ENCODE results near the gene SPRR1B. TPM values are rescaled to one million over a fixed set of nuclear protein-coding genes. Genes with fewer than 3 reads are reported as not detected.

SPRR1B gene
- total RNA-seq, 1 experiment from 2014 or later: not detected

DNA sequence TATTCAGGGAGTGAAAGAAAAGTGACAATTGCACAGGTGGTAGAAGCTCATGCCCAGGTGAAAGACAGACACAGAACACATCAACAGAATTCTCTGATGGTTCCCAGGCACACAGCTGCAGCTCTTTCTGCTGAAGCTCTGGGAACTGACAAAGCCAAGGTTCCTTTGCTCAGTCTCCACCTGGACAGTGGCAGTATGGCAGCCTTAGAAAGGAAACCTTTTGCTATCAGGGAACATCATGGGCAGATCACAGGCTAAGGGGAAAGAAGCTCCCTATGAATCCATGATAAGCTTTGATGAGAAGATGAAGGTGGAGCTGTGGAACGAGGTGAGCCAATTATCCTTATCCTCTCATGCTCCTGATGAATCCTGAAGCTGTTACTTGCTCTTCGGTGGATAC, 39.2 kb downstream of the SPRR1B start:
- peak; percentile 7 for DNase-seq
- Histone ChIP-seq H3K36me3 (replicated peaks; ENCODE audit: control insufficient read depth, insufficient read depth, low read length) (no peaks in the 10 kb centered on the region), H3K27me3 (ENCODE audit: control insufficient read depth, insufficient read depth, low read length) (no peaks in the 10 kb centered on the region), H3K4me3 (ENCODE audit: insufficient read depth, low read depth, low read length) (no peak overlapping the region)

DNA sequence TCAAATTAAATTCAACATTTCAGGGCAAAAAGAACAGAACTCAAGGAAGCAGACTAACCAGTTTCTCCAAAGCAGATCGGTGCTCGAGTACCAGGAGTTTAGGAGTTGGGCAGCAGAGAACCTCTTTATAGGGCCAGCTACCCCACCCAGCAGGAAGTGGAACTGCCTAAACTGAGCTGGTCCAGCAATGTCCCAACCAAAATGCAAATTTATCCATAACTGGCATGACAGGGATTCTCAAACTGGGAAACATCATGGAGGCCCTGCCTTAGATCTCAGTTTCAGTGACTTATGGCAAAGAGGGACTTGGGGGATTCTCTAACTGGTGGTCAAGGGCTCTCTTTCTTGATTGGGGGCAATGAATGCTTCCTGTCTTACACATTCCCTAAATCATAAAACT, 40.5 kb downstream of the SPRR1B start, which contains the start of gene SPRR2B:
TSS of gene SPRR2B (minus strand) at position 101 of the 400 bp plus-strand sequence. CDS start 772 bp downstream, outside the sequence.
- H3K27me3 ChIP-seq (ENCODE audit: control insufficient read depth, insufficient read depth, low read length): no peaks in the 10 kb centered on the region
- no peaks in the 10 kb centered on the region for H3K36me3 ChIP-seq (replicated peaks; ENCODE audit: control insufficient read depth, insufficient read depth, low read length)
- H3K4me3 ChIP-seq (ENCODE audit: insufficient read depth, low read depth, low read length): no peak within 1 kb of the TSS
- no peak for DNase-seq

- Histone ChIP-seq H3K27me3 (ENCODE audit: control insufficient read depth, insufficient read depth, low read length) (no peaks in the 10 kb centered on the region), H3K36me3 (replicated peaks; ENCODE audit: control insufficient read depth, insufficient read depth, low read length) (no peaks in the 10 kb centered on the region), H3K4me3 (ENCODE audit: insufficient read depth, low read depth, low read length) (no peak overlapping the region)
- no peak for DNase-seq
Observed at GRCh38 chr1:153072806-153073726, 42.1 kb downstream of the SPRR1B start.

GRCh38 chr1:153081736-153082135, 50.7 kb downstream of the SPRR1B start:
- Histone ChIP-seq H3K36me3 (replicated peaks; ENCODE audit: control insufficient read depth, insufficient read depth, low read length) (no peaks in the 10 kb centered on the region), H3K4me3 (ENCODE audit: insufficient read depth, low read depth, low read length) (no peak overlapping the region), H3K27me3 (ENCODE audit: control insufficient read depth, insufficient read depth, low read length) (no peaks in the 10 kb centered on the region)
- no peak for DNase-seq

Other genes starting within 250 kb of the SPRR1B start
- gene LCE1E, start 244.9 kb upstream of the SPRR1B start, total RNA-seq (2014; rRNA removed; shearing (Covaris generic)): not detected in 2 replicates
- not detected in 2 replicates for gene LCE1D, start 234.5 kb upstream of the SPRR1B start, total RNA-seq (2014; rRNA removed; shearing (Covaris generic))
- not detected in 2 replicates for gene LCE1C, start 224.6 kb upstream of the SPRR1B start, total RNA-seq (2014; rRNA removed; shearing (Covaris generic))
- not detected in 2 replicates for gene LCE1B, start 219.2 kb upstream of the SPRR1B start, total RNA-seq (2014; rRNA removed; shearing (Covaris generic))
- not detected in 2 replicates for gene LCE1A, start 203.7 kb upstream of the SPRR1B start, total RNA-seq (2014; rRNA removed; shearing (Covaris generic))
- not detected in 2 replicates for gene LCE6A, start 188.3 kb upstream of the SPRR1B start, total RNA-seq (2014; rRNA removed; shearing (Covaris generic))
- gene LCE7A, start 171.2 kb upstream of the SPRR1B start, total RNA-seq (2014; rRNA removed; shearing (Covaris generic)): not detected in 2 replicates
- gene SMCP, start 152.9 kb upstream of the SPRR1B start, total RNA-seq (2014; rRNA removed; shearing (Covaris generic)): not detected in 2 replicates
- not detected in 2 replicates for gene IVL, start 122.7 kb upstream of the SPRR1B start, total RNA-seq (2014; rRNA removed; shearing (Covaris generic))
- not detected in 2 replicates for gene SPRR5, start 84.0 kb upstream of the SPRR1B start, total RNA-seq (2014; rRNA removed; shearing (Covaris generic))
- gene SPRR4, start 60.6 kb upstream of the SPRR1B start, total RNA-seq (2014; rRNA removed; shearing (Covaris generic)): not detected in 2 replicates
- gene SPRR1A, start 47.1 kb upstream of the SPRR1B start, total RNA-seq (2014; rRNA removed; shearing (Covaris generic)): not detected in 2 replicates
- gene SPRR3, start 29.5 kb upstream of the SPRR1B start, total RNA-seq (2014; rRNA removed; shearing (Covaris generic)): not detected in 2 replicates
- gene SPRR2D, start 9.9 kb downstream of the SPRR1B start, total RNA-seq (2014; rRNA removed; shearing (Covaris generic)): not detected in 2 replicates
- not detected in 2 replicates for gene SPRR2A, start 26.3 kb downstream of the SPRR1B start, total RNA-seq (2014; rRNA removed; shearing (Covaris generic))
- not detected in 2 replicates for gene SPRR2B, start 40.4 kb downstream of the SPRR1B start, total RNA-seq (2014; rRNA removed; shearing (Covaris generic))
- not detected in 2 replicates for gene SPRR2E, start 63.3 kb downstream of the SPRR1B start, total RNA-seq (2014; rRNA removed; shearing (Covaris generic))
- not detected in 2 replicates for gene SPRR2F, start 82.3 kb downstream of the SPRR1B start, total RNA-seq (2014; rRNA removed; shearing (Covaris generic))
- 0.26 TPM in 1 of 2 replicates, not detected in the other for gene SPRR2G, start 119.7 kb downstream of the SPRR1B start, total RNA-seq (2014; rRNA removed; shearing (Covaris generic))
- gene LELP1, start 172.2 kb downstream of the SPRR1B start, total RNA-seq (2014; rRNA removed; shearing (Covaris generic)): not detected in 2 replicates
- gene PRR9, start 186.4 kb downstream of the SPRR1B start, total RNA-seq (2014; rRNA removed; shearing (Covaris generic)): not detected in 2 replicates
- not detected in 2 replicates for gene LORICRIN, start 228.5 kb downstream of the SPRR1B start, total RNA-seq (2014; rRNA removed; shearing (Covaris generic))

Measured in H7 (cell line).